MM.1S (cell line): Measurements from ENCODE around the gene FARP2.

Source experiments
- EZH2 ChIP-seq: fragments of 300-600 bp; sonication (generic); optimal IDR thresholded peaks from 2 replicates; pipeline ENCODE3; 2017; ENCODE audit warnings: low read depth, mild to moderate bottlenecking, antibody characterized with exemption, low read length, mixed read lengths
- TF ChIP-seq, protein P1 (sequence below): fragments of 300-600 bp; sonication (generic); IDR thresholded peaks from 2 replicates; pipeline ENCODE4 v1.5.1; 2016; ENCODE audit warnings: antibody characterized with exemption, low read length, mixed read lengths

DNA sequence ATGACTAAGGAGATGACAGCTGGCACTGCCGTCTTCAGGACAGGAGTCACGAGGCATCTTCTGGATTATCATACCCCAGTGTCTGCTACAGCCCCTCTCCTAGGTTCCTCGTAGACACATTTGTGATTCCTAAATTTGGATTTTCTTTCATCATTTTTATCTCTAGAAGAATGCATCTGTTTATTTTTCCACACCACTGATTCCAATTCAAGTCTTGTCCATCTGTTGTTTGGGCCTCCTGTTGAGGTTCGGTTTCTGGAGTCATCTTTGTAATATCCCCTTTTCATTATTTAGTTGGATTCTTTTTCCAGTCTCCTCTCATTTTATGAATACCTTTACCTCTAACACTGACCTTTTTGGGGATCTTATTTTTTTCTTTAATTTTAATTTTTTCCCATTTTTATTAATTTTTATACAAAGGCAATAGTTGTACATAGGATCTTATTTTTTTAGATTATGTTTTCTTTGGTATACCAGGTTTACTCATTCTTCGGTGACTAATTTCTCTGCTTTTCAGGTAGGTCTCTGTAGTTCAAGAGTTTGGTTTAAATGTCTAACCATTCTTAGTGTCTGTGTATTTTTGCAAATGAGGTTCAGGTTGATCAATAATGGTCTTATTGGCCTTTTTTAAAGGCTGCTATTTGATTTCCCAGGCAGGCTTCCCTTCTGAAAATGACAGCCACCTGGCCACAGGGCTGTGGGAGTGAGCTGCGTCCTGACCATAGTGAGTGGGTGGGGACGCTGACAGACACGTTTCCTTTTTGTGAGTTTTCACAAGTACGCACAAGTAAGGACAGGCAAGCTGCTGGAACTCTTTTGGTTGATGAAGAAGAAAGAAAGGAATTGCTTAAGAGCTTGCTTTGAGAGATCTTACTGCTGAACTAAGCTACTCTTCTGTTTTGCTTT, 34.5 kb downstream of the FARP2 start:
- TF ChIP-seq, protein P1, sequence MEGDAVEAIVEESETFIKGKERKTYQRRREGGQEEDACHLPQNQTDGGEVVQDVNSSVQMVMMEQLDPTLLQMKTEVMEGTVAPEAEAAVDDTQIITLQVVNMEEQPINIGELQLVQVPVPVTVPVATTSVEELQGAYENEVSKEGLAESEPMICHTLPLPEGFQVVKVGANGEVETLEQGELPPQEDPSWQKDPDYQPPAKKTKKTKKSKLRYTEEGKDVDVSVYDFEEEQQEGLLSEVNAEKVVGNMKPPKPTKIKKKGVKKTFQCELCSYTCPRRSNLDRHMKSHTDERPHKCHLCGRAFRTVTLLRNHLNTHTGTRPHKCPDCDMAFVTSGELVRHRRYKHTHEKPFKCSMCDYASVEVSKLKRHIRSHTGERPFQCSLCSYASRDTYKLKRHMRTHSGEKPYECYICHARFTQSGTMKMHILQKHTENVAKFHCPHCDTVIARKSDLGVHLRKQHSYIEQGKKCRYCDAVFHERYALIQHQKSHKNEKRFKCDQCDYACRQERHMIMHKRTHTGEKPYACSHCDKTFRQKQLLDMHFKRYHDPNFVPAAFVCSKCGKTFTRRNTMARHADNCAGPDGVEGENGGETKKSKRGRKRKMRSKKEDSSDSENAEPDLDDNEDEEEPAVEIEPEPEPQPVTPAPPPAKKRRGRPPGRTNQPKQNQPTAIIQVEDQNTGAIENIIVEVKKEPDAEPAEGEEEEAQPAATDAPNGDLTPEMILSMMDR = no peak
- TF ChIP-seq EZH2 = no peak
